ENCODE data around the gene MMP13.

GRCh38 chr11:102927624-102927990 lies 27.9 kb downstream of the MMP13 start:
- no peak for TF ChIP-seq POLR2AphosphoS5 (IDR thresholded peaks at IDR 0.05; ENCODE audit: borderline replicate concordance, low read depth, low read length)
- TF ChIP-seq EZH2 (IDR thresholded peaks at IDR 0.05), result no peak
- TF ChIP-seq FOXP2 (optimal IDR thresholded peaks at IDR 0.05; ENCODE audit: control extremely low read depth, extremely low read length, insufficient read depth), result no peak

Data from SK-N-MC (cell line).